Measurements from ENCODE around the gene C2.

Gene C2

DNA sequence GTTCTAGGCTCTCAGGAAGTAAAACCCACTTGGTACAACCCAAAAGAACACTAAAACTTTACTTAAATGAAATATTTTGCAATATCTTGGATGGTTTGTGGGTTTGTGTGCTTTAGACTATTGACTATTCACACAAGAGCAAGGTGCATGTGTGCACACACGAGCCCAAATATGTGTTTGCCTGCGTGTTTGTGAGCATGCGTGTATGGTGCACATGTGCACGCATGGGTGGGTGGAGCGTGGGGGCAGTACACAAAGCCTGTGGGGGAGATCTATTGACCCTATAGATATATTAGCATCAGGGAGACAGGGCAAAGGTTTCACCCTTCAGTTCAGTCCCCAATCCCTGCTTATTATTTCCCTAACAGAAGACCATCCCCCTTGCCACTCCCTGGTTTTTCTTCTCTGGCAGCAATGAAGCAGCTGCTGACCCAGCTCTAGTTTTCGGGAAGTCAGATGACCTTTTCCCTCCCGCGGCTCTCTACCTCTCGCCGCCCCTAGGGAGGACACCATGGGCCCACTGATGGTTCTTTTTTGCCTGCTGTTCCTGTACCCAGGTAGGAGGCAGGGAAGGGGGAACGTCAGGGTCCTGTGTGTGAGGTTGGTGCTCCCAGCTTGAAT is at the start of gene C2:
Gene C2, plus strand, starts transcription at position 476 of the 621 bp plus-strand sequence. Its CDS starts 36 bp downstream, at position 512.
- FAIRE-seq: no peak

DNA sequence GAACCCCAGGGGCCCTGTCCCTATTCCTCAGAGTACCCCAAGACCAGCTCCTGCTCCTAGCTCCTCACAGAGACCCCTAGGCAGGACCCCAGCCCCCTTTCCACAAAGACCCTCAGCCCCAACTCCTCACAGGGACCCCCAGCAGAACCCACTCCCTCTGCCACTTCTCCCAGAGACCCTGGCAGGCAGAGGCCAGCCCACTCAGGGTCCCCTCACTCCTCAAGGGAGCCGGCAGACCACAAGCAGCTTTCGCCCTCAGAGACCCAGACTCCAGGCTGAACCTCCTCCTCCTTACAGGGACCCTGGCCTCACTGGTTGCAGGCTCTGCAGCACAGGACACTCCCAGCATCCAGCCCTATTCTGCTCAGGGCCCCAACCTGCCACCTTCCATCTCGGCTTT is 49.3 kb upstream of the C2 start:
- no peak for FAIRE-seq

DNA sequence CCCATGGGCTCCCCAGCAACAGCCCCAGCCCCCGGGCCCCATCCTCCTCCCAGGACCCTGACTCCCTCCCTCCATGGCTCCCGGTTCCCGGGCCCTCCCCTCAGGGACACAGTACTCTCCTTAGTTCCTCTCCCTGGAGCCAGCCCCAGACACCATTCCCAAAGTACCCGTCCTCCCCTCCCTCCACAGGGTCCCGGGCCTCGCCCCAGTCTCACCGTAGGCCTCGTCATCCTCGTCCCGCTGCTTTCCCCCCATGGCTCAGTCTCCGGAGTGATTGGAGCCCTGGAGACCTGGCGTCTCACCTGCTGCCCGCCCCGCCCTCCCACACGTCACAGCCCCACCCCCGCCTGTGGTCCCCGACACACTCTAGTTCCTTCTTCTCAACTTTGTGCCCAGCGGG is 48.8 kb upstream of the C2 start, which contains the start of gene SLC44A4:
Gene SLC44A4, minus strand, starts transcription at position 272 of the 400 bp plus-strand sequence. Its CDS starts 17 bp downstream, at position 255.
- FAIRE-seq: no peak

DNA sequence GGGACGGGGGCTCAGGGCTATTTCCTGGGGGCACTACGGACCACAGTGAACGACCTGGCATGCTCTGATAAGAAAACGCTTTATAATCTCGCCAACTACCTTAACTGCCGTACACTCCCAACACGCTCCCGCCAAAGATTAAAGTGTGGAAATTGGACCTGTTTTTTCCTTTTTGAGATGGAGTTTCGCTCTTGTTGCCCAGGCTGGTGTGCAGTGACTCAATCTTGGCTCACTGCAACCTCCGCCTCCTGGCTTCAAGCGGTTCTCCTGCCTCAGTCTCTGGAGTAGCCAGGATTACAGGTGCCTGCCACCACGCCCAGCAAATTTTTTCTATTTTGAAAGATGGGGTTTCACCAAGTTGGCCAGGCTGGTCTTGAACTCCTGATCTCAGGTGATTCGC is 48.4 kb upstream of the C2 start:
- no peak for FAIRE-seq

DNA sequence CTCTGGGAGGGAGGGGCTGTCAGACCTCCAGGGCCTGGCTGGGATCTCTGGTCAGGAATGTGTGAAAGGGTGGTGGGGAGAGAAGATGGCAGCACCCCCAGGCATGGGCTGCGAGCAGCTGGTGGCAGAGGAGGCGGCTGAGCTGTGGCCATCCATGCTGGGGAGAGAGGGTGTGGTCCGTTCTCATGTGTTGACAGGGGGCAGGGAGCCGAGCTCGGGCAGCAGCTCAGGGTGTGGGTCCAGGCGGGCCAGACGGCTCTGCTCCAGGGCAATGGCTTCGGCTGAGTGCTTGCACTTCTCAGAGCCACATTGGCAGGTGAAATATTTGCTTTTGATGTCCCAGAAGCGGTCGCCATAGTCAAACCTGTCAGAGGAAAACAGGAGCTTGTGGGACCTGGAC is 47.6 kb upstream of the C2 start:
- no peak for FAIRE-seq

DNA sequence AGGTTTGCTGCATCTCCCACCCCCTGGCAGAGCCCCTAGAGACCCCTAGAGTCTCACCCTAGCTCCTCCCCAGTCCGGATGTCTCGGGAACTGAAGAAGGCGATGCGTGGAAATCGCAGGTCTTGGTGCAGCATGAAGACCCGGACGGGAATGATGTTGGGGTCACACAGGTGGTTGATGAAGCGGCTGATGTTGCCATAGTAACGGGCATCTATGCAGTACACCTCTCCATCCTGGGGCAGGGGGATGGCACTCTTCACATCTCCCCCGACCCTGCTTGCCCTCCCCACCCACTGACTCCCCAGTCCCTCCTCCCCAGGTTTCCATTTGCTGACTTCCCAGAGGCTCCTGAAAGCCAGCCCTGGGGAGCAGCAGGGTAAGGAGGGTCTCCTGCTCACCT is 46.9 kb upstream of the C2 start:
- no peak for FAIRE-seq

DNA sequence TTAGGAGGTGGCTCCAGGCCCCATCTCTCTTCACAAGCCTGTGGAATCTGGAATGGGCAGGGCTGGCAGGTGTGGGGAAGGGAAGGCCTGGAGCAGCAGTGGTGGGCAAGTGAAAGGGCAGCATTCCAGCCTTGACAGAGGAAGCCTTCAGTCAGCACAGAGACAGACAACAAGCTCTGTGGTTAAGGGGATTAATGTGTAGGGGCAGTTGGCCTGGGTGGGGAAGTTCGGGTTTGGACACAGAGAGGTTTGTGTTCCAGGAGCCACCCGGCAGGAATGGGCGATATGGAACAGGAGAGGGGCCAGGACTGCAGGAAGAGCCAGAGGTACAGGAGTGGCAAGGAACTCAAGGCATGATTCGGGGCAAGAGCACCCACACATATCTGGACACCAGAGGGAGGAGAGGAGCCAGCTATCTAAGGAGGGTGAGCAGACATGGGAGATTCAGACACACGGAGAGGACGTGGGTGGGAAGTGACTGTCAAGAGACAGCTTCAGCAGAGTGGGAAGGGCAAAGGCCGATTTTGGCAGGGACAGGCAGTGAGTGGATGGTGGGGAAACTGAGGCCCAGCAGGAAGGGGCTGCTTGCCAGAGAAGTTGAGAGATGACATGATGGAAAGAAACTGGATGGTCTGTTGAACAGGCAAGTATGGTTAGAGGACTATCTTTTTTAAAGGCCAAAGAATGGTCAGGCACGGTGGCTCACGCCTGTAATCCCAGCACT is 46.2 kb upstream of the C2 start:
- FAIRE-seq: no peak

DNA sequence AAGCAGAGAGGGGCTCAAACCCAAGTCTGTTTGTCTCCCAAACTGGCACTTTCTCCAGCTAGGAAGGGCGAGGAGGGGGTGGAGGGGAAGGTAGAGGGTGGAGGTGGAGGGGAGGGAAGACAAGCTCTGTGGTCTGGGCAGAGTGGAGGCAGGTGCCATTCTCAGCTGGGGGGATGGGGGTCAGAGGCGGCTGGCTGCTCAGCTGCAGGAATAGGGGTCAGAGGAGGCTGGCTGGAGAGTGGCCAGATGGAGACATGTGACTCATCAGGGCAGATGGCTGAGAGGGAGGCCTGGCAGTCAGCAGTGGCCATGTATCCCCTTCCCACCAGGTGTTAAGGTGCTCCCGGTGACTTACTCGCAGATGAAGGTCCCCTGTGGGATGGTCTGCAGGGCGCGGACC is 45.2 kb upstream of the C2 start:
- no peak for FAIRE-seq

DNA sequence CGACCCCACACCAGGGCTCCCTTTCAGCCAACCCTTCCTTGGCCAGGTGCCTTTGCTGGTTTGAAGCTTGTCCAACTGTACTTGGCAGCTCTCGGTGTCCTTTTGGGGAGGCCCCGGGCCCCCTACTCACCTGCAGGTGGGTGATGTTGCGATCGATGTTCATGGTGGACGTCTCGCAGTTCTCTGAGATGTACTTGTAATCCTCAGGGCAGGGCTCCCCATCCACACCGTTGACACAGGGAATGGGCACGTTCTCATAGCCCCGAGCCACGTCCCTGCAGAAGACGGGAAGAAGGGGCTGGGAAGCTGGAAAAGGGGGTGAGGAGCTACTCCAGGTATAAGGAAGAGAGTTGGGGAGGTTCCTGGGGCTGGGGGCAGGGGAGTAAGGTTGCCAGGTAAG is 43.8 kb upstream of the C2 start:
- no peak for FAIRE-seq

DNA sequence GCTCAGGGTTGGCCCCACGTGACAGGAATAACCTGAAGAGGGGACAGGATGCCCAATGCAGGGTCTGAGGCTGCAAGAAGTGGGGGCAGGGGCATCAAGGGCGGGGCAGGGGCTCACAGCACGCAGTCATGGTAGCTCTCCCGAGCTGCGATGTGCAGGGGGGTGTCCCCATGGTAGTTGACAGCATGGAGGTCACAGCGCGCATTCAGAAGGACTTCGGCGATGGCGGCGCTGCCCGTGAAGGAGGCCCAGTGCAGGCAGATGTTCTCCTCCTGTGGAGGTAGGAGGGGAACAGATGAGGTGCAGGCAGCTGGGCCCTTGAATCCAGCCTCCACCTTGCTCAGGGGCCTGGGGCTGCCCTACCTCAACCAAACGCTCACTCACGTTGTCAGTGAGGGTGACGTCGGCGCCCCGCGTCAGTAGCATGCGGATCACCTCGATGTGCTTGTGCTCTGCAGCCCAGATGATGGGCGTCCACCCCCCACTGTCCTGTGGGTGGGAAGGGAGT is 42.9 kb upstream of the C2 start:
- FAIRE-seq: no peak

DNA sequence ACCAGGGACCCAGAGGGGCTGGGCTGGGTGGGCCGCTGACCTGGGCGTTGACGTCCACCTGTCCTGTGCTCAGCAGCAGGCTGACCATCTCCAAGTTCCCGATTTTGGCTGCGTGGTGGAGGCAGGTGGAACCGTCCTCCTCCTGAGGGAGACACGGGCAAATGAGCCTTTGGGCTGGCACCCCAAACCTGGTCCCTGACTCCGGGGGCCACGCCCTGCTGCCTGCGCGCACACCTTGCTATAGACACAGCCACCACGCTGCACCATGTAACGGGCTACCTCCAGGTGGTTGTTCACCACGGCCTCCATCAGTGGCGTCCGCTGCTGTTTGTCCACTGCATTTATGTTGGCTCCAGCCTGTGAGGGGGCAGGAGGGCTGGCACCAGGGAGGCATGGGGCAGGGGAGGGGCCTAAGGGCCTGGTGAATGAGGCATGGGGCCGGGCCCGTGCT is 41.0 kb upstream of the C2 start:
- FAIRE-seq: no peak

DNA sequence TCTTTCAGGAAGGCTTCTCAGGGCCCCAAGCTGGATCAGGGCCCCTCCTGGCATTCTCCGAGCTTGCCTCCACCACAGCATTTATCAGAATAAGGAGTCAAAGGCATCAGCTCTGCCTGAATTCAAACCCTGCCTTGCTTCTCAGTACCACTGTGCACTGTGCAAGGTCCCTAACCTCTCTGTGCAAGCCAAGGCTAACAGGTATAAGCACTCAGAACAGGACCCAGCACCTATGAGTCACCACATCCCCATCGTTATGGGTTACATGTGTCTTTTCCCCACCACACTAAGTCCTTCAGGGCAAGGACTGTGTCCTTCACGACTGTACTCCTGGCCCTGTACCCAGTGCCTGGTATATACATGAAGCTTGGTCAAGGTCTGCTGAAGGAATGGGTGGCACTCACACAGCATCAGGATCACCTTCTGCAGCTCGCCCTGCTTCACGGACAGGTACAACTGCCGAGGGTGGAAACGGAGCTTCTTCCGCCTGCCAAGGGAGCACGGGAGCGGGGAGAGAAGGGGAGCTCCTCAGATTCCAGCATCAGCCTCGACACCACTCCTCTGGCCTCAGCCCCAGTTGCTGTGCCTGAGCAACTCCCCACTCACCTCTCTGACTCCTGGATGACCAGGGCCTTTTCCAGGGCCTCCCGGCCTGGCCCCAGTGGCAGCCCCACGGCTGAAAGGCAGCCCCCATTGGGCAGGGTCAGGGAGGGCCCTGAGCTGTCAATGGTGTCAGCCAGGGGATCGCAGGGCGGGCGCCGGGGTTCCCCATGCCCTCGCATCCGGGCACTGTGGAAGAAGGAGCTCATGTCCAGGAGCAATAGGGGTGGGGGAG is 40.1 kb upstream of the C2 start:
- no peak for FAIRE-seq

DNA sequence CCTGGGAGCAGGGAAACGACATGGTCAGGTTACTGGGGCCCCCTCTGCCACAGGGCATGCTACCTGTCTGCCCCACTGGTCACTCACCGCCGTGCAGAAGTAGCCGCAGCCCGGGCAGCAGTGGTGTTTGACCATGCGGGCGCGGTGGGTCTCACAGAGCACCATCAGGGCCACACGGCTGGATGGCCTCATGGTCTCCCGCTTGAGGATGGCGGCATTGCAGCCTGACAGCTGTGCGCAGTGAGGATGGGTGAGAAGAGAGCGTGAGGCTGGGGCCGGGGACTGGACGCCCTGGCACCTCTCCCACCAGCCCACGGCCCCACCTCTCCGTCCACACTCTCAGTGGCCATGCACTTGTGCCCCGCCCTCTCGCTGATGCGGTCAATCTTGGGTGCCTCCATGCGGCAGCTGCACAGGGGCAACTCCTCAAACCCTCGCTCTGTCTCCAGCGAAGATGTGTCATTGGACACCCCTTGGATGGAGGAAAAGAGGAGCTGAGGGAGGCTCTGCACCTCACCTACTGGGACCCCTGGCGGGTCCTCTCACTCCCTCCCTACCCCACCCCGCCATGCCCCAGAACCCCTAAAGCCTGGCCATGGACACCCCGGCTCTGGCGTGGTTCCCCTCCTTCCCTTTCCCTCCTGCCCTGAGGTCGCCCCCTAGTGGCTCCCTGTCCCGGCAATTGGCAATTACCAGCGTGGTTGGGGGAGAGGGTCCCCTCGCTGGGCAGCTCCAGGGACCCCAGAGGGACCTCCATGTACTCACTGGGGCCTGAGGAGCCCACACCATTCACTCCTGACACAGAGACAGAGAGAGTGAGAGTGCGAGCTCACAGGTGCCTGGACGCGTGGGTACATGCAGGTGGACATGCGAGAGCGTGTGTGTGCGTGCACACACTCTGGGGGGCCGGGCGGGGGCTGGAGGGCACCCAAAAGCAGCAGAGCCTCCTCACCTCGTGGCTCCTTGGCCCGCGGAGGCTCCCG is 39.0 kb upstream of the C2 start:
- no peak for FAIRE-seq

DNA sequence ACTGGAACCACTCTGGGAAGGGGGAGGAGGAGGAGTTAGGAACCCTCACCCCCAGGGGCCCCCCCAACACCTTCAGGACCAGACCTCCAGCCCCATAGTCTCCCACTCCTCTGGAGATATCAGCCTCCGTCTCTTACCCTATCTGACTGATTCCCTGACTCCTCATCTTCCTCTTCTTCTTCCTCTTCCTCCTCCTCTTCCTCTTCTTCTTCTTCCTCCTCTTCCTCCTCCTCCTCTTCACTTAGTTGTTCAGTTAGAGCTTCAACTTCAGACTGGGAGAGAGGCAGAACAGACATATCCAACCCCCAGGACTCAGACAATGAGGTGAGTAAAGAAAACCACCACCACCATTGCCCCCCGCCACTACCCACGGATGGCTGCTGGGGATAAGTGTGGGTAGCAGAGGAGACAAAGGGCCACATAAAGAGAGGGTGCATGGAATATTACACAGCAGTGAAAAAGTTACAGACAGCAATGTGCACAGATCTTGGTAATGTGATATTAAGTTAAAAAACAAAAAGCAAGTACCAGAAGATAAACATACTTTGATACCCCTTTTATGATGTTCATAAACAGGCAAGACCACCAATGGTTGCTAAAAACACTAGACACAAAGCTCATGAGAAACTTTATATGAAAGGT is 38.1 kb upstream of the C2 start:
- no peak for FAIRE-seq

DNA sequence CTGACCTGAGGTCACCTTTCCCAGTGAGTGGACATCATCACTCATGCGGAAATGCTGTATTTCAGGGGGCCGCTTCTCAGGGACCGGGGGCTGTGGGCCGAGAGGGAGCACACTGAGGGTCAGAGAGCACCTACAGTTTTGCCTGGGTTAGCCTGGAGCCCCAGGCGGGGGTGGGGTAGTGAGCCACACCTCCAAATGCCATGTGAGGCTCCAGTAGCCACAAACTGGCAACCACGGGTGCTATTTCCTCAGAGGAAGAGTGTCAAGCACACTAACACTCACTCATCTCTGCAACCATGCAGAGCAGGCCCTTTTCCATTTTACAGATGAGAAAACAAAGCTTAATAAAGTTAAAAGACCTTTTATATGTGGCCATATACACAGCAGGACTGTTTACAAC is 34.7 kb upstream of the C2 start:
- FAIRE-seq: no peak

DNA sequence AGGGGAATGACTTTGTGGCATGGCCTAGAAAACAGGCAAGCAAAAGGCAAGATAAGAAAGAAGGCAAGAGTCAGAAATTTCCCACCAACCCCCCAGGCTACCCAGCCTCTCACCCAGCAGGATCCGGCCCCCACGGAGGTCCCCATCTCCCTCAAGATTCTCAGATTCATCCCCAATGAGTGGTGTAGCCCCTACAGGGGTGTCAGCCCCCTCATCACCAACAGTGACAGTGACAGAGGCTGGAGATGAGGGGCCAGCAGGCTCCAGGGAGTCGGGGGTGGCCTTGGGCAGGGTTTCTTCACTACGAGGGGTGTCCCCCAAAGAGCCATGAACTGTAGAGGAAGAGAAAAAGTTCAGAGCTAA is 31.0 kb upstream of the C2 start:
- no peak for FAIRE-seq

DNA sequence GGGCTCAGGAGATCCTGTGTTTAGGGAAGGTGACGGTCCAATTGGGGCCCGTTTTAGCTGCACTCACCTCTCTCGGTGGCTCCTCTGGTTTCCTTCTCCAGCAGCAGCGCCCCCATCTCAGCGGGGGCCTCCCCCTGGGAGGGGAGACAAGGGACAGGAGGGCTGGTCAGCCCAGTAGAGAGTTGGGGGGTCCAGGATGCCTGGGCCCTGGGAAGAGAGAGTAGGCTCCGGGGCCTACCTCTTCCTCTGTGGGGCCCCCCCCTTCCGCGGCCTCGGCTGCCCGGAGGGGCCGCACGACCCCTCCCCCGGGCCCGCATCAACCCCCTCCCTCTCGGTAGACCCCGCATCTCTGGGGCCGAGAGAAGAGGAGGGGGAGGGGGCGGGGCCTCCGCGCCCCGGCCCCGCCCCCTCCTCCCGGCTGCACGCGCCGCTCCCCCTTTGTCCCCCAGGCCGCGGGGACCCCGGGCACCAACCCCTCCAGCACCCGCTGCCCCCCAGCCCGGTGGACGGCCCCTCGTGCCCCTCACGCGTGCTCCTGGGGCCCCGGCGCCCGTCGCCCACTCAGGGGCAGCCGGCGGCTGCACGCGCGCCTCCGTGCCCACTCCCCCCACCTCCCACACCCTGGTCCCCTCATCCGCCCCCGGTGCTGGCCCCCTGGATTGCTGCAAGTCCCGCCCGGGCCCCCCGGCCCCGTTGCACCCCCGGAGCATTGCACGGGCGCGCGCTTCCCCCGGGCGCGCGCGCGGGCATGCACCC is 30.5 kb upstream of the C2 start:
- no peak for FAIRE-seq

DNA sequence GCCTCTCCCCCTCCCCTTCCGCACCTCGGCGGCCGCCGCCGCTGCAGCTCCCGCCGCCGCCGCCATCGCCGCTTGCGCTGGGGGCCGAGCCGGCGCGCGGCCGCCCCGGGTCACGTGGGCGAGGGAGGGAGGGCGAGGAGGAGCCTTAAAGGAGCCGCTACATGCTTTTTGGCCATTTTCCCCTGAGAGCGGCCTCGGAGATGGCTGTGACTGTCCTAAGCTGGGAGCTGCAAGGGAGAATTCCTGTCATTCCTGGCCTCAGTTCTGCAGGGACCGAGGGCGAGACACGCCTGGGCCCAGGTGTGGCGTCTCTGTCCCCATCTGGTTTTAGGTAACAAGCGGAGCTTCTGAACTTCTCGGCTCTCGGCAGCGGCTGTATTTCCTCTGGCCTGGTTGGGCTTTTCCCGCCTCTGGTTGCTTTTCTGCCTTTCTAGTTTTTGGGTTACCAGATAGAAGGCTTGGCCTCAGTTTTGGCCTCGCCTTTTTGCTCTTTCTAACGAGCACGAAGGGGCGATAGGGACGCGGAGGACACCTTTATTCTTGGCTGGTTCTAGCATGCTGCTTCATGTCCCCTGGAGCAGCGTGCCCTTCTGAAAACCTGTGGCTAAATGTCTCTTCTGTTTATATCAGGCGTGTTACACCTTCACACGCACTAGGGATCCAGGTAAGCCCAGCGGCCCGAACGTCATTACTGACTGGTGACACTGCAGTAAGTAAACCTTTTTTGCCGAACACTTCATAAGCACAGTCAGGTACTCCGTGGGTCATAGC is 29.7 kb upstream of the C2 start, which contains the start of gene EHMT2:
Gene EHMT2, minus strand, starts transcription at position 87 of the 771 bp plus-strand sequence. Its CDS starts 21 bp downstream, at position 66.
- no peak for FAIRE-seq

DNA sequence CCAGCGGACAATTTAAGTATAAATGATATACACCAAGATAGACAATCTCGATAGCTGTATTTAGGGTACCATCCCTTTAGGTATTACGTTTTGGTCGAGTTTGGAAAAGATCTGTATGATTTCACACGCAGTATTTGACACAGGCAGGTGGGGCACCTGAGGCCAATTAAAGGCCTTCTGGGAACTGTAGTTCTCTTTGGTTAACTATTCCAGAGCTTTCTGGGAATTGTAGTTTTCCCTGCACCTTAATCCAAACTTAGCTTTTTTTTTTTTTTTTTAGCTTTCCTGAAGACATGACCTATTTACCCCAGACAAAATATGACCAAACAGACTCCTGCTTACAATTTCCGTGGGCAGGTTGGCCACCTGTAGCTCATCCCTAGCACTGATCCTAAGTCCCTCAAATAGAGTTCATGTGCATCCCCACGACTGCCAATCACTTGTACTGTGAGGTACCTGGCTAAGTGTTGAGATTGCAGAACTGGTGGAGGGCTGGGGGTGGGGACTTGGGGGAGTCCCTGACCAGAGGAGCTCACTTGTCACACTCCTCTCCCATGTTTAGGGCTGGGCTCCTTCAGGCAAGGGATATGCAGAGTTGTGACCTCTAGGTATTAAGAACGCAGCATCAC is 29.0 kb upstream of the C2 start:
- no peak for FAIRE-seq

DNA sequence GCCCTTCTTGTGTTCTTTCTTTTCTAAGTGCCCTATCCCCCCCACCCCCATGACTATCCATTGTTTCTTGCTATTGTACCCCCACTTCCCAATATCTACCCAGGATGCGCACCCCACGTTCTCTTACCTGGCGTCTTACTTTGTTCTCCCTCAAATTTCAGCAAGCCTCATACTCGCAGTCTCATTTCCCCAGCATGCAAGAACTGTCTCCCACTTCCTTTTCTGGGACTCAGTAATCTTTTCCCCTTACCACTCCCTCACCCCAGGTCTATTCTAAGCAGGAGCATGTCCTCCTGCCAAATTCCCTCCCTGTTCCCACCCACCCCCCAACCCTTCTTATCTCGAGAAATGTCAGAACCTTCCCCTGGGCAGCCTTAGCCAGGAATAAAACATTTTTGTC is 28.3 kb upstream of the C2 start:
- no peak for FAIRE-seq
